Muscle of leg (tissue), 9 donors: ENCODE results near the gene RAB4B. TPM values are rescaled to one million over a fixed set of nuclear protein-coding genes. Genes with fewer than 3 reads are reported as not detected.

Source experiments
- polyA plus RNA-seq, 8 donors: library from polyadenylated mRNA; unstranded; fragments of 120-200 nt; gene quantifications; one replicate each; pipeline versions ENCODE4 v1.2.1 to v1.2.3, GENCODE V29; 2013; ENCODE audit warnings: inconsistent platforms in 1 of 8, low replicate concordance in 1 of 8; ENCODE audit not compliant: insufficient read length in 8 of 8, insufficient read depth in 1 of 8
- total RNA-seq: library from RNA; stranded (reverse); fragments of 120-200 nt; gene quantifications from one replicate; pipeline ENCODE4 v1.2.4, GENCODE V29; 2013

The RAB4B gene
- total and polyA plus RNA-seq, 9 donors = 6.0 to 11.0 (median 9.6) TPM

Other genes starting within 250 kb of the RAB4B start
- 8.2 TPM for gene SHKBP1, start 201.4 kb upstream of the RAB4B start, total RNA-seq
- gene SHKBP1, start 201.4 kb upstream of the RAB4B start, polyA plus RNA-seq = 10 to 100 TPM; 18.6 to 29.8 (median 21.6) TPM
- gene LTBP4, start 176.9 kb upstream of the RAB4B start, total RNA-seq = 69.6 TPM
- gene LTBP4, start 176.9 kb upstream of the RAB4B start, polyA plus RNA-seq = 100 to 1,000 TPM; 209 to 383 (median 313) TPM
- 14.6 TPM for gene NUMBL, start 87.6 kb upstream of the RAB4B start, total RNA-seq
- gene NUMBL, start 87.6 kb upstream of the RAB4B start, polyA plus RNA-seq = 10 to 100 TPM; 26.7 to 39.5 (median 33.5) TPM
- gene COQ8B, start 61.4 kb upstream of the RAB4B start, total RNA-seq = 18.2 TPM
- 10 to 100 TPM; 19.4 to 26.5 (median 23.6) TPM for gene COQ8B, start 61.4 kb upstream of the RAB4B start, polyA plus RNA-seq
- gene ITPKC, start 61.1 kb upstream of the RAB4B start, total RNA-seq = 8.2 TPM
- gene ITPKC, start 61.1 kb upstream of the RAB4B start, polyA plus RNA-seq = 10 to 100 TPM in 7 of 8 donors, 1 to 10 TPM in 1; 8.2 to 13.0 (median 11.5) TPM
- 1.2 TPM for gene ACTMAP, start 27.8 kb upstream of the RAB4B start, total RNA-seq
- 10 to 100 TPM in 6 of 8 donors, 1 to 10 TPM in 2; 7.8 to 13.0 (median 11.2) TPM for gene ACTMAP, start 27.8 kb upstream of the RAB4B start, polyA plus RNA-seq
- gene SNRPA, start 27.0 kb upstream of the RAB4B start, total RNA-seq = 27.0 TPM
- 10 to 100 TPM; 56.2 to 88.4 (median 74.5) TPM for gene SNRPA, start 27.0 kb upstream of the RAB4B start, polyA plus RNA-seq
- 3.3 TPM for gene MIA, start 2.7 kb upstream of the RAB4B start, total RNA-seq
- gene MIA, start 2.7 kb upstream of the RAB4B start, polyA plus RNA-seq = 1 to 10 TPM in 6 of 8 donors, under 1 TPM in 1, not detected in 1; 0.67 to 5.9 (median 2.9) TPM
- gene EGLN2, start 20.9 kb downstream of the RAB4B start, total RNA-seq = 52.0 TPM
- gene EGLN2, start 20.9 kb downstream of the RAB4B start, polyA plus RNA-seq = 10 to 100 TPM; 46.8 to 58.7 (median 52.4) TPM
- gene CYP2A6, start 72.2 kb downstream of the RAB4B start, total RNA-seq = not detected
- under 1 TPM in 1 of 8 donors, not detected in 7; 0.12 TPM for gene CYP2A6, start 72.2 kb downstream of the RAB4B start, polyA plus RNA-seq
- gene CYP2A7, start 104.0 kb downstream of the RAB4B start, total RNA-seq = not detected
- under 1 TPM in 2 of 8 donors, not detected in 6; 0.05 to 0.19 TPM for gene CYP2A7, start 104.0 kb downstream of the RAB4B start, polyA plus RNA-seq
- gene CYP2B6, start 213.0 kb downstream of the RAB4B start, total RNA-seq = not detected
- under 1 TPM in 2 of 8 donors, not detected in 6; 0.31 to 0.33 TPM for gene CYP2B6, start 213.0 kb downstream of the RAB4B start, polyA plus RNA-seq